Measurements from ENCODE around the gene PIK3R4.

DNA sequence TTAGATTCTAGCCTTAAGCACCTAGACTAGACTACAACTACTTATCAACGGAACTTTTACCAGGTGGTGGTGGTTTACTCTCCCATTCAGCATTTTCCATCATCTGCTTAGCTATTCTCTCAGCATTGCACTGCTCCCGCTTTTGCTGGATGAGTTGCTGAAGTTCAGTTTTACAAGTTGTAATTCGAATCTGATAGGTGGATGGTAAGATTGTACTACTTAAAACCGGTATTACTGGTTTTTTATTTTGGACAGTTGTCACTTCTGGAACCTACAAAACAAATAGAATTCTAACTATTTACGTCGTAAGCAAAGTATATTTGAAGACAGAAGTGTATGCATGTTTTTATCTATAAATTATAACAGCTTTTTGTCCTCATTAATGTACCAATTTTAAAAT, 41.1 kb downstream of the PIK3R4 start:
- TF ChIP-seq POLR2A (IDR thresholded peaks at IDR 0.05) = no peak
- TF ChIP-seq, protein P1, sequence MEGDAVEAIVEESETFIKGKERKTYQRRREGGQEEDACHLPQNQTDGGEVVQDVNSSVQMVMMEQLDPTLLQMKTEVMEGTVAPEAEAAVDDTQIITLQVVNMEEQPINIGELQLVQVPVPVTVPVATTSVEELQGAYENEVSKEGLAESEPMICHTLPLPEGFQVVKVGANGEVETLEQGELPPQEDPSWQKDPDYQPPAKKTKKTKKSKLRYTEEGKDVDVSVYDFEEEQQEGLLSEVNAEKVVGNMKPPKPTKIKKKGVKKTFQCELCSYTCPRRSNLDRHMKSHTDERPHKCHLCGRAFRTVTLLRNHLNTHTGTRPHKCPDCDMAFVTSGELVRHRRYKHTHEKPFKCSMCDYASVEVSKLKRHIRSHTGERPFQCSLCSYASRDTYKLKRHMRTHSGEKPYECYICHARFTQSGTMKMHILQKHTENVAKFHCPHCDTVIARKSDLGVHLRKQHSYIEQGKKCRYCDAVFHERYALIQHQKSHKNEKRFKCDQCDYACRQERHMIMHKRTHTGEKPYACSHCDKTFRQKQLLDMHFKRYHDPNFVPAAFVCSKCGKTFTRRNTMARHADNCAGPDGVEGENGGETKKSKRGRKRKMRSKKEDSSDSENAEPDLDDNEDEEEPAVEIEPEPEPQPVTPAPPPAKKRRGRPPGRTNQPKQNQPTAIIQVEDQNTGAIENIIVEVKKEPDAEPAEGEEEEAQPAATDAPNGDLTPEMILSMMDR (IDR thresholded peaks at IDR 0.05) = no peak
